Muscle of leg (tissue), 11 donors: ENCODE measurements around the gene PRKAG2. TPM values are rescaled to one million over a fixed set of nuclear protein-coding genes. Genes with fewer than 3 reads are reported as not detected.

Experiments used
- DNase-seq: peaks from one replicate; pipeline ENCODE4 v3.0.0; 2013
- H3K27ac ChIP-seq: one replicate; pipeline ENCODE4 v1.5.1; 2013; ENCODE audit warnings: mild to moderate bottlenecking, low read length, control low read depth
- H3K27me3 ChIP-seq: one replicate; pipeline ENCODE4 v1.6.1; 2013; ENCODE audit warnings: low read length; ENCODE audit not compliant: control insufficient read depth, insufficient read depth
- H3K36me3 ChIP-seq: one replicate; pipeline ENCODE4 v1.6.1; 2013; ENCODE audit warnings: low read length; ENCODE audit not compliant: control insufficient read depth, insufficient read depth
- H3K4me1 ChIP-seq: one replicate; pipeline ENCODE4 v1.6.1; 2013; ENCODE audit warnings: low read length; ENCODE audit not compliant: control insufficient read depth, insufficient read depth
- H3K4me3 ChIP-seq: one replicate; pipeline ENCODE4 v1.5.1; 2013; ENCODE audit warnings: low read length, control low read depth
- H3K9me3 ChIP-seq: replicated peaks from 2 replicates; pipeline ENCODE4 v1.6.1; 2013; ENCODE audit warnings: low read depth, low read length; ENCODE audit not compliant: control insufficient read depth
- WGBS: methylation state at CpG from one replicate; pipeline ENCODE4 v1.1.5; 2013; ENCODE audit warnings: missing lambda C conversion rate; ENCODE audit not compliant: insufficient coverage; 5-methylcytosine and 5-hydroxymethylcytosine counted together
- polyA plus RNA-seq, 8 donors: library from polyadenylated mRNA; unstranded; fragments of 120-200 nt; gene quantifications; one replicate each; pipeline versions ENCODE4 v1.2.1 to v1.2.3, GENCODE V29; 2013; ENCODE audit warnings: inconsistent platforms in 1 of 8, low replicate concordance in 1 of 8; ENCODE audit not compliant: insufficient read length in 8 of 8, insufficient read depth in 1 of 8
- total RNA-seq: library from RNA; stranded (reverse); fragments of 120-200 nt; gene quantifications from one replicate; pipeline ENCODE4 v1.2.4, GENCODE V29; 2013

The PRKAG2 gene
- total and polyA plus RNA-seq, 9 donors, result 3.9 to 16.4 (median 11.2) TPM

DNA sequence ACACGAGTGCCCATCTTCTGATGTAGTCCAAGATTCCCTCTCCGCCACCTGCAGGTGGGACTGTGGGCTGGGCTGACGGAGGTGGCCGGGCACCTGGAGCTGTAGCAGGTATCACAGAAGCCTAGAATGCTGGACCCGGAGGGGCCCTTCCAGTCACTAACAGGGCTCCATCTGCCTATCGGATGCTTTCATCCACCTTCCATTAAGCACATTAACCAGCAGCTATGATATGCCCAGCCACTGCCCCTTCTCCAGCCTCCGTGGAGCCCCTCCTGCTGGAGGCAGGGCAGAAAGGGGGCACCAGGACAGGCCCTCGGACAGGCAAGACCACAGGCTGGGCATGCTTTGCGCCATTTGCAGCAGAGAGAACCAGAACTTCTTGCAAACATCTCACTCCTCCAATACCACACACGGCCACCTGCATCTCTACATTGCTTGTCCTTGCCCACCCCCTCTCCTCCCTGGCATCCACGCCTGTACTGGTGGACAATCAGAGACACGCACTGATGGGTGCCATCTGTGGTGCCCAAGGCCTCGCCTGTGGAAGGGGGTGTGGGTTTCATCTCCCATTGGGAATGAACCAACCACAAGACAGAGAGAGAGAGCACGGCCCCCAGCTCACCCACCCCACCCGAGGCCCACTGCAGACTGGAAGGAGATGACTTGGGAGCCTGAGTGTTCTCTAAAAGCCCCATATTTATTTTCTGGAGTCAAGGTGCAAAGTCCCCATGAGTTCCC is 16.8 kb downstream of the PRKAG2 start:
- no peaks in the 10 kb centered on the region for H3K36me3 ChIP-seq
- H3K4me1 ChIP-seq, result peaks cover under 1% of the 10 kb centered on the region
- no peak overlapping the region for H3K4me3 ChIP-seq
- 87% methylated on average over 9 of the region's 15 CpGs for WGBS
- H3K27me3 ChIP-seq, result peaks cover 2% of the 10 kb centered on the region
- no peaks in the 10 kb centered on the region for H3K9me3 ChIP-seq
- H3K27ac ChIP-seq, result no peak overlapping the region
- no peak for DNase-seq

DNA sequence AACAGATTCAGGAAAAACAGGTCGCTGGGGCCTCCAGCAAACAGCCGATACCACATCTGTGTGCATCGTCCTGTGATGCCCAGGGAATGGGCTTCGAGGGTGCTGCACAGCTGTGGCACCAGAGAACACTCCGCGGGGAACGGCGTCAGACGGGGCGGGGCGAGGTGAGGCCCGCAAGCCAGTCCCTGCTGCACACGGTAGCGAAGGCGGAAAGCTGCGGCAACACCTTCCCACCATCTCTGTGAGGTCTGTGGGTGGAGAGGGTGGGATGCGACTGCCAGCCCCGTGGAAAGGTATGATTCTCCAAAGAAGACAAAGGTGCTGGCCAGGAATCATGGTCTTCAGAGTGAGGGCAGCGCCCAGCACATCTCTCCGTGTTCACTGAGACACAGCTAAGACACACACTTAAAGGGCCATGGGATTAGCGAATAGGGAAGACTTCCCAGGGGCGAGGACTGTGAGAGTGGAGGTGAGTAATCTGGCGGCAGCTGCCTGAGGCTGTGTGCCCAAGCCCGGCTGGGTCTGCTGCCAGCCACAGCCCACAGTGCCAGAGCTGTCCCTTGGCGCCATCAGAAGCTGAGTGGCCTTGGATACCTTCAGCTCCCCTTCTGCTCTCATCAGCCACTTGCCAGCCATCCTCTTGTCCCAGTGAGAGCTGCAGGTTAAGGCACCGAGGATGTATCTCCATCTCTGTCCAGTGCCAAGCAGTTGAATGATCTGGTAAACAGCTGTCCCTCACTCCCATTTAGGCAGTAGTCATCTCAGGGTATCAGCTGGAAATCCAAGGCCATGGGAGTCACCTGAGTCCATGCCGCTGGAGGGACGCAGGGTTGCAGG is 17.6 kb downstream of the PRKAG2 start:
- H3K27ac ChIP-seq, result no peak overlapping the region
- H3K4me3 ChIP-seq, result no peak overlapping the region
- H3K9me3 ChIP-seq, result no peaks in the 10 kb centered on the region
- peaks cover under 1% of the 10 kb centered on the region for H3K4me1 ChIP-seq
- H3K36me3 ChIP-seq, result no peaks in the 10 kb centered on the region
- WGBS, result 75% methylated on average over 21 of the region's 28 CpGs
- peaks cover 2% of the 10 kb centered on the region for H3K27me3 ChIP-seq
- no peak for DNase-seq

DNA sequence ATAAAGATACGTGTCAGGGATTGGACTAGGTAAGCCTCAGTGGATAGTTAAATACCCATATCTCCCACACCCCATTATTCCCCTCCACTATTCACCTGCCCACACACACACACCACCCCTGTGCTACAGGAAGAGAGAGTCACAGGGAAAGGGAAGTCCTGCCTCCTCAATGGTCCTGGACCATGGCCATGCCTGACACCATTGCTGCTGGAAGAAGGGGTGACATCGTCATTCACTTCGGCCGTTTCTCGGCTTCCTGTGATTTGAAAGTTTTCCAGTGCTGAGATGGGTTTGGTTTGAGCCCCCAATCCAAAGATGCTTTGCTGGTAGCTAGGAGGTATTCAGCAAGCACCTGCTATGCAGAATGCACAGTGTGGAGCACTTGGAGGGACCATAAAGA is 18.5 kb downstream of the PRKAG2 start:
- H3K36me3 ChIP-seq, result no peaks in the 10 kb centered on the region
- no peaks in the 10 kb centered on the region for H3K9me3 ChIP-seq
- no peak overlapping the region for H3K27ac ChIP-seq
- H3K27me3 ChIP-seq, result peaks cover 2% of the 10 kb centered on the region
- no peak overlapping the region for H3K4me3 ChIP-seq
- peaks cover 5% of the 10 kb centered on the region for H3K4me1 ChIP-seq
- DNase-seq, result no peak
- 83% methylated on average over 3 of the region's 5 CpGs for WGBS

DNA sequence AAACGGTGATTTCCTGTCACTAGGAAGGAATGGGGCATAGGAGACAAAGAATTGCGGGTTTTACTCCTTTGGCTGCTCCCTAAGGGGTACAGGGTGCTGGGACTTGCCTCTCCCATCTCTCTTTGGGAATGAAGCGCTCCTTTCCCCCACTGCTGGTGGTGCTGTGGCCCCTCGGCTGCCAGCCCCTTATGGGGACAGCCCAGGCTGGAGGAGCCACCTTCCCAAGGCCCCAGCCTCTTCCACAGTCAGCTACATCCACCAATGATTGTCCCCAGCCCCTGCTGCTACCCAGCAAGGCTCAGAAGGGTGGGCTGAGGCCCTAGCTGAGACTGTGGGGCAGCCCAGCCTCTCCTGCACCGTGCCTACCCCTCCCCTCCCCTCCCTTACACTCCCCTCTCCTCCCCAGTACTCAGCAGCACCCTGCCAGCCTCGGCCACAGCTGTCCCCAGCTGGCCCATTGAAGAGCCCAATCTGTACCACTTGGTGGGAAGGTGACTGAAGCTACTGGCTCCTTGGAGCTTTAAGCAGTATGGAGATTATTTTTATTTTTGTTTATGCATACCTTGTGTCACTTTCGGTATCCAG is 19.0 kb downstream of the PRKAG2 start:
- WGBS, result 36% methylated on average over 3 of the region's 7 CpGs
- DNase-seq, result no peak
- H3K27me3 ChIP-seq, result peaks cover 2% of the 10 kb centered on the region
- H3K9me3 ChIP-seq, result no peaks in the 10 kb centered on the region
- H3K4me3 ChIP-seq, result no peak overlapping the region
- H3K36me3 ChIP-seq, result no peaks in the 10 kb centered on the region
- peaks cover 5% of the 10 kb centered on the region for H3K4me1 ChIP-seq
- no peak overlapping the region for H3K27ac ChIP-seq

DNA sequence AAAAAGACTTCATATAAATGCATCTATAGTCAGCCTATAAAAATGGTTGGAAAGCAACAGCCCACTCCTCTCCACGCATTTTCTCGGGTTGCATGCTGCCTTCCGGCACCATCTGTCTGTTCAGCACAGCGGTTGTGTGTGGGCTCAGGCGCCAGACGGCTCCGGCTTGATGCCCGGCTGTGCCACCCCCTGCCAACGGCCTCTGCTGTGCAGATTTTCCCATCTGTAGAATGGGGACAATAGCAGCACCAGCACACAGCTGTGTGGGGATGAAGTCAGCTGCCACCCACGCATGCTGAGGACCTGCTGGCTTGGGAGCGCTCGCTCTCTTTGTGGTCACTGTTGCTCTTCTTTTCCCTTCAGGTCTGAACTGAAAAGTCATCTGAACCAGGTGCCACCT is 19.5 kb downstream of the PRKAG2 start:
- Histone ChIP-seq H3K36me3 (no peaks in the 10 kb centered on the region), H3K27ac (no peak overlapping the region), H3K9me3 (no peaks in the 10 kb centered on the region), H3K4me1 (peaks cover 5% of the 10 kb centered on the region), H3K27me3 (peaks cover 2% of the 10 kb centered on the region), H3K4me3 (no peak overlapping the region)
- WGBS, result 70% methylated on average over 12 of the region's 12 CpGs
- DNase-seq, result no peak

DNA sequence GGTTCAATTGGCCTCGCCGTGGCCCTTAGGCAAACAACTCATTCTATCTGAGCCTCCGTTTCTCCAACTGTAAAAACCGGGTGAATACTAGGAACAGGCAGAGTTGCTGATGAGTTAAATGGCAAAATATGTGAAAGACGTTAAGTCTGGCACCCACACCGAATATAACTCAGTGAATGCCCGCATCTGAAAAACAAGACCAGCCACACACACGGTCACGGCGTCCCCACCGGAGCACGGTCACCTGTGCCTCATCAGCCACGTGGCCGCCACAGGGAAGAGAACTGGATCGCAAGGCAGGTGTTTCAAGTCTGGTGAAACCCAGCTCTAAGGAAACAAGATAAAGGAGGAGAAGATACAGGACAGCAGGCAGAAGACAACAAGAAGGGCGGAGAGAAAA is 20.4 kb downstream of the PRKAG2 start:
- no peak for DNase-seq
- H3K9me3 ChIP-seq, result no peaks in the 10 kb centered on the region
- H3K27ac ChIP-seq, result no peak overlapping the region
- H3K36me3 ChIP-seq, result no peaks in the 10 kb centered on the region
- 76% methylated on average over 14 of the region's 16 CpGs for WGBS
- H3K4me1 ChIP-seq, result peaks cover 5% of the 10 kb centered on the region
- peaks cover 2% of the 10 kb centered on the region for H3K27me3 ChIP-seq
- no peak overlapping the region for H3K4me3 ChIP-seq

DNA sequence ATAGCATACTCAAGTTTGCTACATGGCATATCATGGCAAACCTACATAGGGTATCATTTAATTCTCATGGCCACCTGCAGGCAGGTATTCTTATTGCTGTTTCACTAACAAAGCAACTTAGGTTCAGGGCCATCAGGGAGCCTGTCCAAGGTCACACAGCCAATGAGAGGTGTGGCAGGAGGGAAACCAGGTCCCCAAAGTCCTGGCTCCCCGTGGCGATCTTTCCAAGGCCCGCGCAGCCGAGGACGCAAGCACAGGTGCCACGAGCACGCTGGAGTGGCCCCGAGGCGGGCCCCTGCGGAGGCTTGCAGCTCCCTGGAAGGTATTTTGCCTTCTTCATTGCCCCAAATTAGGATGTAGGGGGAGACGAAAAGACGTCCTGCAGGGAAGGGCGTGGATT is 20.8 kb downstream of the PRKAG2 start:
- Histone ChIP-seq H3K4me1 (peaks cover 5% of the 10 kb centered on the region), H3K27ac (no peak overlapping the region), H3K36me3 (no peaks in the 10 kb centered on the region), H3K27me3 (peaks cover 2% of the 10 kb centered on the region), H3K9me3 (no peaks in the 10 kb centered on the region), H3K4me3 (no peak overlapping the region)
- DNase-seq, result no peak
- WGBS, result 89% methylated on average over 13 of the region's 14 CpGs

DNA sequence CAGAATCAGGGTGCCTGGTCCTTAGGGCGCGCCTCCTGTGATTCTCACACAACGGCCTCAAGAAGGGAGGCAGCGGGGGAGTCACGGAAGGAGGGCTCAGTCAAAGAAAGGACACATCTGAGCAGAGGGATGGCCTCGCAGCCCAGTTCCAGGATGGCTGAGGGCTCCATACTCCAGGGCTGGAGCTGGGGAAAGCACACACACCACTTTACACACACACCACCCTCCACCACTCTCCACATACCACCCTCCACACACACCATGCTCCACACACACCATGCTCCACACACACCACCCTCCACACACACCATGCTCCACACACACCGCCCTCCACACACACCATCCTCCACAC is 22.2 kb downstream of the PRKAG2 start:
- Histone ChIP-seq H3K4me3 (no peak overlapping the region), H3K27me3 (peaks cover 2% of the 10 kb centered on the region), H3K4me1 (peaks cover 7% of the 10 kb centered on the region), H3K27ac (no peak overlapping the region), H3K36me3 (no peaks in the 10 kb centered on the region), H3K9me3 (no peaks in the 10 kb centered on the region)
- DNase-seq, result no peak
- WGBS, result 87% methylated on average over 6 of the region's 7 CpGs

DNA sequence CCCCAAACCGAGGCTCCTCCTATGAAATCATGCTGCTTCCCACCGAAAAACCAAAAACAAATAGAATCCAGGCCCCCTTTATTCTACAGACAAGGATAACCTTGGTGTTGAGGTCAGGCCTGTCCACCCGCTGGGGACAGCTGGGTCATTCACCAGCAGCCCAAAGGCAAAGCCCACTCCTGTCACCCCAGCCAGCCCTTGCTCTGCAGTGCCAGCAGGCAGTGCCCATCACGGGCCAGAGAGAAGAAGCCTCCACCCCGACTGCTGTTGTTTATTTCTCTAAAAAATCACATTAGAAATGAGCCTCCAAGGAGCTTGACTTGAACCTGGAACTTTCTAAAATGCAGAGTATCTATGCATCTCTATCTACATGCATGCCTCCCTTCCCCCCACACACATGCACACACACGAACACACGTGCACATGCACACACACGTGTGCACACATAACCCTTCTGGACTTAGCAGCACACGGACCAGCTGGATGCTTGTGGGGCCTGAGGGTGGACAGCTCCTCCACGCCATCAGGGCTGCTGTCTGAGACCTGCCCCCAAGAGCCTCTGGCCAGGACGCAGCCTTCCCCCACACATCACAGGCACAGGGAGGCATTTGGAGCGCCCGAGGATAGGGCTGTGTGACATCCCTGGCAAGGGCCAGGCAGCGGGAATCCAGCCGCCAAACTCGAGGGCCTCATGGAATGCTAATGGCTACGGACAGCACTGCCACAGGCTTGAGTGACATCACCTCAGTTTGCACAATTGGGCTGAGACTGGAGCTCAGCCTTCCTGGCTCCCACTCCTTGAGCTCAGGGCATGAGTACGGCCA is 22.8 kb downstream of the PRKAG2 start:
- H3K4me1 ChIP-seq, result peaks cover 7% of the 10 kb centered on the region
- peaks cover 2% of the 10 kb centered on the region for H3K27me3 ChIP-seq
- no peaks in the 10 kb centered on the region for H3K9me3 ChIP-seq
- WGBS, result 51% methylated on average over 16 of the region's 18 CpGs
- H3K27ac ChIP-seq, result no peak overlapping the region
- H3K4me3 ChIP-seq, result no peak overlapping the region
- no peaks in the 10 kb centered on the region for H3K36me3 ChIP-seq
- DNase-seq, result no peak
